ENCODE data around the gene POLDIP3. TPM values are rescaled to one million over a fixed set of nuclear protein-coding genes. Genes with fewer than 3 reads are reported as not detected.
"Not testable (repeated sequence)": the region's sequence is repeated elsewhere in the genome, so short reads cannot be mapped to it uniquely, and the experiment has no call there.

Gene POLDIP3
- total RNA-seq, 1 donor from 2014 or later = 39.4 TPM

- no peak for DNase-seq
- intact Hi-C loops (cut with micrococcal nuclease) = no loop called here
- no peak for ATAC-seq
Observed at GRCh38 chr22:42601879-42602465, 12.7 kb downstream of the POLDIP3 start.

GRCh38 chr22:42596863-42597530 is 17.7 kb downstream of the POLDIP3 start:
- no peak for ATAC-seq

GRCh38 chr22:42596336-42596735 is 18.3 kb downstream of the POLDIP3 start:
- ATAC-seq = peak; percentile 91
- intact Hi-C loops (cut with micrococcal nuclease) = no loop called here
- peak; percentile 70 for DNase-seq

More at GRCh38 chr22:42596863-42597530, 17.7 kb downstream of the POLDIP3 start:
- intact Hi-C loops (cut with micrococcal nuclease) = no loop called here
- no peak for DNase-seq

- ATAC-seq = peak; percentile 72
- DNase-seq = no peak
- intact Hi-C loops (cut with micrococcal nuclease) = no loop called here
Observed at GRCh38 chr22:42595434-42595833, 19.2 kb downstream of the POLDIP3 start.

- DNase-seq (no peak), ATAC-seq (no peak)
- intact Hi-C loops (cut with micrococcal nuclease) = no loop called here
Observed at GRCh38 chr22:42591987-42592386, 22.7 kb downstream of the POLDIP3 start.

- intact Hi-C loops (cut with micrococcal nuclease) = no loop called here
- no peak for ATAC-seq
- no peak for DNase-seq
Observed at GRCh38 chr22:42587588-42588175, 27.0 kb downstream of the POLDIP3 start.

GRCh38 chr22:42586381-42586780 is 28.3 kb downstream of the POLDIP3 start:
- ATAC-seq (no peak), DNase-seq (no peak)
- intact Hi-C loops (cut with micrococcal nuclease) = no loop called here

GRCh38 chr22:42585096-42585495 is 29.6 kb downstream of the POLDIP3 start:
- intact Hi-C loops (cut with micrococcal nuclease) = no loop called here
- ATAC-seq (no peak), DNase-seq (no peak)

GRCh38 chr22:42584364-42584940 is 30.2 kb downstream of the POLDIP3 start:
- no peak for ATAC-seq
- no peak for DNase-seq
- intact Hi-C loops (cut with micrococcal nuclease) = no loop called here

- DNase-seq (no peak), ATAC-seq (no peak)
- intact Hi-C loops (cut with micrococcal nuclease) = no loop called here
Observed at GRCh38 chr22:42582987-42583386, 31.7 kb downstream of the POLDIP3 start.

GRCh38 chr22:42581762-42582716 is 32.6 kb downstream of the POLDIP3 start:
- peak; percentile 93 for ATAC-seq
- peak; percentile 89 for DNase-seq
- intact Hi-C loops (cut with micrococcal nuclease) = no loop called here

GRCh38 chr22:42581194-42581761 is 33.4 kb downstream of the POLDIP3 start:
- ATAC-seq; intact Hi-C loops (cut with micrococcal nuclease); DNase-seq: not testable (repeated sequence)

- DNase-seq; ATAC-seq; intact Hi-C loops (cut with micrococcal nuclease): not testable (repeated sequence)
Observed at GRCh38 chr22:42580040-42580439, 34.6 kb downstream of the POLDIP3 start.

- intact Hi-C loops (cut with micrococcal nuclease) = no loop called here
- DNase-seq (no peak), ATAC-seq (no peak)
Observed at GRCh38 chr22:42577623-42578240, 37.0 kb downstream of the POLDIP3 start.

GRCh38 chr22:42577141-42577540 is 37.5 kb downstream of the POLDIP3 start:
- intact Hi-C loops (cut with micrococcal nuclease); ATAC-seq; DNase-seq: not testable (repeated sequence)

GRCh38 chr22:42575996-42576574 is 38.6 kb downstream of the POLDIP3 start:
- DNase-seq; ATAC-seq; intact Hi-C loops (cut with micrococcal nuclease): not testable (repeated sequence)

- intact Hi-C loops (cut with micrococcal nuclease); ATAC-seq: not testable (repeated sequence)
Observed at GRCh38 chr22:42574468-42574867, 40.2 kb downstream of the POLDIP3 start.

GRCh38 chr22:42574046-42574445 is 40.6 kb downstream of the POLDIP3 start:
- DNase-seq; intact Hi-C loops (cut with micrococcal nuclease): not testable (repeated sequence)
- ATAC-seq = peak; percentile 36

More at GRCh38 chr22:42574468-42574867, 40.2 kb downstream of the POLDIP3 start:
- peak; percentile 20 for DNase-seq
